HepG2 (cell line): Measurements from ENCODE around the gene PHKG2. TPM values are rescaled to one million over a fixed set of nuclear protein-coding genes. Genes with fewer than 3 reads are reported as not detected.

Source experiments
- CC2D1A ChIP-seq: sonication (generic); formaldehyde crosslinking; IDR thresholded peaks from 2 replicates; pipeline ENCODE4 v1.8.1; 2023; ENCODE audit warnings: mild to moderate bottlenecking, missing genetic modification reagents
- ETV6 ChIP-seq: sonication (generic); formaldehyde crosslinking; conservative IDR thresholded peaks from 2 replicates; pipeline ENCODE4 v1.4.0; 2020; ENCODE audit warnings: missing genetic modification reagents
- FOXK1 ChIP-seq: sonication (generic); formaldehyde crosslinking; IDR thresholded peaks from 2 replicates; pipeline ENCODE4 v1.4.0; 2020; ENCODE audit warnings: low read depth, missing genetic modification reagents, borderline replicate concordance
- IRX3 ChIP-seq: sonication (generic); formaldehyde crosslinking; IDR thresholded peaks from 2 replicates; pipeline ENCODE4 v1.8.1; 2023; ENCODE audit warnings: mild to moderate bottlenecking, low read depth, missing genetic modification reagents, borderline replicate concordance
- JUN ChIP-seq: sonication (generic); formaldehyde crosslinking; IDR thresholded peaks from 2 replicates; pipeline ENCODE4 v1.4.0; 2020; ENCODE audit warnings: mild to moderate bottlenecking, missing genetic modification reagents
- MTA1 ChIP-seq: sonication (generic); formaldehyde crosslinking; IDR thresholded peaks from 2 replicates; pipeline ENCODE4 v1.4.0; 2020; ENCODE audit warnings: missing genetic modification reagents, mild to moderate bottlenecking, borderline replicate concordance
- RFX5 ChIP-seq: IDR thresholded peaks from 2 replicates; pipeline ENCODE4 v1.6.1; 2011; ENCODE audit warnings: low read depth, low read length, improper control_type of control experiment
- SSRP1 ChIP-seq: IDR thresholded peaks from 2 replicates; pipeline ENCODE4 v1.6.1; 2016; ENCODE audit warnings: control low read depth
- TBL1XR1 ChIP-seq: fragments of 150-350 bp; IDR thresholded peaks from 2 replicates; pipeline ENCODE4 v1.6.1; 2014; ENCODE audit warnings: borderline replicate concordance, low read length; ENCODE audit not compliant: partially characterized antibody
- ZNF678 ChIP-seq: sonication (generic); formaldehyde crosslinking; IDR thresholded peaks from 2 replicates; pipeline ENCODE4 v1.4.0; 2020; ENCODE audit warnings: mild to moderate bottlenecking, missing genetic modification reagents
- polyA plus RNA-seq, 8 experiments: library from polyadenylated mRNA; depleted of rRNA in 3 of 8; stranded (reverse) in 7 of 8; unstranded in 1 of 8; fragments of >200 nt; fragmentation: Illumina TruSeq in 4 of 8; extraction: Trizol in 4 of 8; gene quantifications; 2 replicates each; pipeline versions ENCODE4 v1.2.1 to v1.2.3, GENCODE V29; 2011 to 2016; ENCODE audit warnings: low read depth in 4 of 8, missing spikeins in 1 of 8, mixed read lengths in 1 of 8; ENCODE audit not compliant: insufficient read depth in 1 of 8
- total RNA-seq, 5 experiments: library from RNA; depleted of rRNA; stranded (reverse); fragments of >200 nt; fragmentation: Illumina TruSeq; extraction: Trizol; gene quantifications; 2 replicates each; pipeline ENCODE4 v1.2.3, GENCODE V29; 2016; ENCODE audit warnings: low read depth in 1 of 5
- TF ChIP-seq, protein P1 (sequence below): sonication (generic); formaldehyde crosslinking; IDR thresholded peaks from 2 replicates; pipeline ENCODE4 v1.4.0; 2020; ENCODE audit warnings: mild to moderate bottlenecking, missing genetic modification reagents
- TF ChIP-seq, protein P2 (sequence below): sonication (generic); formaldehyde crosslinking; IDR thresholded peaks from 2 replicates; pipeline ENCODE4 v1.8.1; 2022; ENCODE audit warnings: low read depth, mild to moderate bottlenecking, missing genetic modification reagents
- TF ChIP-seq, protein P3 (sequence below), 2 experiments: sonication (generic) in 1 of 2; formaldehyde crosslinking in 1 of 2; IDR thresholded peaks; 2 replicates each; pipeline versions ENCODE4 v1.4.0 to v1.6.1; 2018 to 2020; ENCODE audit warnings: missing genetic modification reagents in 2 of 2, borderline replicate concordance in 1 of 2, low read depth in 1 of 2, mild to moderate bottlenecking in 1 of 2, missing biosample characterization in 1 of 2
- TF ChIP-seq, protein P4 (sequence below): sonication (generic); formaldehyde crosslinking; IDR thresholded peaks from 2 replicates; pipeline ENCODE4 v1.5.0; 2020; ENCODE audit warnings: mild to moderate bottlenecking, missing genetic modification reagents, borderline replicate concordance
- TF ChIP-seq, protein P5 (sequence below): sonication (generic); formaldehyde crosslinking; IDR thresholded peaks from 2 replicates; pipeline ENCODE4 v1.4.0; 2020; ENCODE audit warnings: missing genetic modification reagents

PHKG2 gene
- total and polyA plus RNA-seq, 2 of the 13 experiments (the other 11 are each of a cell fraction or from before 2014, with no cell fraction given) = 37.4 to 42.1 TPM

DNA sequence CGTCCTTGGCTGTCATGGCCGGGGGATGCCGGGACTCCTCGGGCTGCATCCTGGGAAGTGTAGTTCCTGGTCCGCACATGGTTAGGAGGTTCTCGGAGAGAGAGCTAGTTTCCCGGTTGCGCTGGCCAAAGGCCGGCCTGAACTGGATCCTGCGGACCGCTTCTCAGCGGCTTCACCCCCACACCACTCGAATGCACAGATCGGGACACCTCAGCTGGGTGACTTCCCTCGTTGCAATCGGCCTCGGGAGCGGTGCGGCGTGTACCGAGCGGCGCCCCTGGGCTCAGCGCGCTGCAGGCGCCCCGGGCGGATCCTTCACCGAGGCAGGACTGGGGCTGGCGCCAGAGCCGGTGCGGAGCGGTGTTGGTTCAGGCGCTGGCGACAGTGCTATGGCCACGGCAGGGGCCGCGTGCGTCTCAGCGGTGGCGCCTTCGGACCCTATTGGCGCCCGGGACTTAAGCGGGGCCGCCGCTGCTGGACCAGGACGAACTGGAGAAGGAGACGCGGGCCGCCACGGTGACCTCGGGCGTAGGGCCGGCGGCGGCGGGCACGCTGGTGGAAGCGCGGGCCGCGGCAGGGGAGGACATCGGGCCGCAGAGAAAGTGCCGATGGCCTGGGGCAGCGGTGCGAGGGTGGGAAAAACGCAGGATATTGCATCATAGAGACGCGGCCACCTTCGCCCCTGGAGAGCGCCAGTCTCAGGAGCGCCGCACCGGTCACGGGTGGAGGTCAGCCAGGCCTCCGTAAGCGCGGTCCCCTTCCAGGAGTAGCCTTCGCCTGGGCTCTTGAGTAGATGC, 27.4 kb downstream of the PHKG2 start (continued):
- TF ChIP-seq ETV6 (CRISPR knock-in tag) (peak; percentile 63; the same call in 1 of the 2 replicates), CC2D1A (CRISPR knock-in tag) (no peak), SSRP1 (CRISPR knock-in tag) (peak; percentile 77), IRX3 (peak; percentile 90), ZNF678 (CRISPR knock-in tag) (peak; percentile 90; the same call in 1 of the 2 replicates), TBL1XR1 (peak; percentile 35), JUN (CRISPR knock-in tag) (peak; percentile 2; the same call in 1 of the 2 replicates), MTA1 (CRISPR knock-in tag) (peak; percentile 59; the same call in 1 of the 2 replicates), FOXK1 (CRISPR knock-in tag) (peak; percentile 81; the same call in 1 of the 2 replicates), RFX5 (no peak)
- TF ChIP-seq, protein P1, sequence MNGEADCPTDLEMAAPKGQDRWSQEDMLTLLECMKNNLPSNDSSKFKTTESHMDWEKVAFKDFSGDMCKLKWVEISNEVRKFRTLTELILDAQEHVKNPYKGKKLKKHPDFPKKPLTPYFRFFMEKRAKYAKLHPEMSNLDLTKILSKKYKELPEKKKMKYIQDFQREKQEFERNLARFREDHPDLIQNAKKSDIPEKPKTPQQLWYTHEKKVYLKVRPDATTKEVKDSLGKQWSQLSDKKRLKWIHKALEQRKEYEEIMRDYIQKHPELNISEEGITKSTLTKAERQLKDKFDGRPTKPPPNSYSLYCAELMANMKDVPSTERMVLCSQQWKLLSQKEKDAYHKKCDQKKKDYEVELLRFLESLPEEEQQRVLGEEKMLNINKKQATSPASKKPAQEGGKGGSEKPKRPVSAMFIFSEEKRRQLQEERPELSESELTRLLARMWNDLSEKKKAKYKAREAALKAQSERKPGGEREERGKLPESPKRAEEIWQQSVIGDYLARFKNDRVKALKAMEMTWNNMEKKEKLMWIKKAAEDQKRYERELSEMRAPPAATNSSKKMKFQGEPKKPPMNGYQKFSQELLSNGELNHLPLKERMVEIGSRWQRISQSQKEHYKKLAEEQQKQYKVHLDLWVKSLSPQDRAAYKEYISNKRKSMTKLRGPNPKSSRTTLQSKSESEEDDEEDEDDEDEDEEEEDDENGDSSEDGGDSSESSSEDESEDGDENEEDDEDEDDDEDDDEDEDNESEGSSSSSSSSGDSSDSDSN = peak; percentile 98
- TF ChIP-seq, protein P2, sequence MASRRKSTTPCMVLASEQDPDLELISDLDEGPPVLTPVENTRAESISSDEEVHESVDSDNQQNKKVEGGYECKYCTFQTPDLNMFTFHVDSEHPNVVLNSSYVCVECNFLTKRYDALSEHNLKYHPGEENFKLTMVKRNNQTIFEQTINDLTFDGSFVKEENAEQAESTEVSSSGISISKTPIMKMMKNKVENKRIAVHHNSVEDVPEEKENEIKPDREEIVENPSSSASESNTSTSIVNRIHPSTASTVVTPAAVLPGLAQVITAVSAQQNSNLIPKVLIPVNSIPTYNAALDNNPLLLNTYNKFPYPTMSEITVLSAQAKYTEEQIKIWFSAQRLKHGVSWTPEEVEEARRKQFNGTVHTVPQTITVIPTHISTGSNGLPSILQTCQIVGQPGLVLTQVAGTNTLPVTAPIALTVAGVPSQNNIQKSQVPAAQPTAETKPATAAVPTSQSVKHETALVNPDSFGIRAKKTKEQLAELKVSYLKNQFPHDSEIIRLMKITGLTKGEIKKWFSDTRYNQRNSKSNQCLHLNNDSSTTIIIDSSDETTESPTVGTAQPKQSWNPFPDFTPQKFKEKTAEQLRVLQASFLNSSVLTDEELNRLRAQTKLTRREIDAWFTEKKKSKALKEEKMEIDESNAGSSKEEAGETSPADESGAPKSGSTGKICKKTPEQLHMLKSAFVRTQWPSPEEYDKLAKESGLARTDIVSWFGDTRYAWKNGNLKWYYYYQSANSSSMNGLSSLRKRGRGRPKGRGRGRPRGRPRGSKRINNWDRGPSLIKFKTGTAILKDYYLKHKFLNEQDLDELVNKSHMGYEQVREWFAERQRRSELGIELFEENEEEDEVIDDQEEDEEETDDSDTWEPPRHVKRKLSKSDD (CRISPR knock-in tag) = peak; percentile 79
- TF ChIP-seq, protein P3, sequence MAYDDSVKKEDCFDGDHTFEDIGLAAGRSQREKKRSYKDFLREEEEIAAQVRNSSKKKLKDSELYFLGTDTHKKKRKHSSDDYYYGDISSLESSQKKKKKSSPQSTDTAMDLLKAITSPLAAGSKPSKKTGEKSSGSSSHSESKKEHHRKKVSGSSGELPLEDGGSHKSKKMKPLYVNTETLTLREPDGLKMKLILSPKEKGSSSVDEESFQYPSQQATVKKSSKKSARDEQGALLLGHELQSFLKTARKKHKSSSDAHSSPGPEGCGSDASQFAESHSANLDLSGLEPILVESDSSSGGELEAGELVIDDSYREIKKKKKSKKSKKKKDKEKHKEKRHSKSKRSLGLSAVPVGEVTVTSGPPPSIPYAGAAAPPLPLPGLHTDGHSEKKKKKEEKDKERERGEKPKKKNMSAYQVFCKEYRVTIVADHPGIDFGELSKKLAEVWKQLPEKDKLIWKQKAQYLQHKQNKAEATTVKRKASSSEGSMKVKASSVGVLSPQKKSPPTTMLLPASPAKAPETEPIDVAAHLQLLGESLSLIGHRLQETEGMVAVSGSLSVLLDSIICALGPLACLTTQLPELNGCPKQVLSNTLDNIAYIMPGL (CRISPR knock-in tag; IDR thresholded peaks at IDR 0.05; ENCODE audit: borderline replicate concordance in 1 of 2, low read depth in 1 of 2) = peak; percentile 82 to 98; a peak in 3 of 4 replicates
- TF ChIP-seq, protein P4, sequence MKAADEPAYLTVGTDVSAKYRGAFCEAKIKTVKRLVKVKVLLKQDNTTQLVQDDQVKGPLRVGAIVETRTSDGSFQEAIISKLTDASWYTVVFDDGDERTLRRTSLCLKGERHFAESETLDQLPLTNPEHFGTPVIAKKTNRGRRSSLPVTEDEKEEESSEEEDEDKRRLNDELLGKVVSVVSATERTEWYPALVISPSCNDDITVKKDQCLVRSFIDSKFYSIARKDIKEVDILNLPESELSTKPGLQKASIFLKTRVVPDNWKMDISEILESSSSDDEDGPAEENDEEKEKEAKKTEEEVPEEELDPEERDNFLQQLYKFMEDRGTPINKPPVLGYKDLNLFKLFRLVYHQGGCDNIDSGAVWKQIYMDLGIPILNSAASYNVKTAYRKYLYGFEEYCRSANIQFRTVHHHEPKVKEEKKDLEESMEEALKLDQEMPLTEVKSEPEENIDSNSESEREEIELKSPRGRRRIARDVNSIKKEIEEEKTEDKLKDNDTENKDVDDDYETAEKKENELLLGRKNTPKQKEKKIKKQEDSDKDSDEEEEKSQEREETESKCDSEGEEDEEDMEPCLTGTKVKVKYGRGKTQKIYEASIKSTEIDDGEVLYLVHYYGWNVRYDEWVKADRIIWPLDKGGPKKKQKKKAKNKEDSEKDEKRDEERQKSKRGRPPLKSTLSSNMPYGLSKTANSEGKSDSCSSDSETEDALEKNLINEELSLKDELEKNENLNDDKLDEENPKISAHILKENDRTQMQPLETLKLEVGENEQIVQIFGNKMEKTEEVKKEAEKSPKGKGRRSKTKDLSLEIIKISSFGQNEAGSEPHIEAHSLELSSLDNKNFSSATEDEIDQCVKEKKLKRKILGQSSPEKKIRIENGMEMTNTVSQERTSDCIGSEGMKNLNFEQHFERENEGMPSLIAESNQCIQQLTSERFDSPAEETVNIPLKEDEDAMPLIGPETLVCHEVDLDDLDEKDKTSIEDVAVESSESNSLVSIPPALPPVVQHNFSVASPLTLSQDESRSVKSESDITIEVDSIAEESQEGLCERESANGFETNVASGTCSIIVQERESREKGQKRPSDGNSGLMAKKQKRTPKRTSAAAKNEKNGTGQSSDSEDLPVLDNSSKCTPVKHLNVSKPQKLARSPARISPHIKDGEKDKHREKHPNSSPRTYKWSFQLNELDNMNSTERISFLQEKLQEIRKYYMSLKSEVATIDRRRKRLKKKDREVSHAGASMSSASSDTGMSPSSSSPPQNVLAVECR = peak; percentile 99
- TF ChIP-seq, protein P5, sequence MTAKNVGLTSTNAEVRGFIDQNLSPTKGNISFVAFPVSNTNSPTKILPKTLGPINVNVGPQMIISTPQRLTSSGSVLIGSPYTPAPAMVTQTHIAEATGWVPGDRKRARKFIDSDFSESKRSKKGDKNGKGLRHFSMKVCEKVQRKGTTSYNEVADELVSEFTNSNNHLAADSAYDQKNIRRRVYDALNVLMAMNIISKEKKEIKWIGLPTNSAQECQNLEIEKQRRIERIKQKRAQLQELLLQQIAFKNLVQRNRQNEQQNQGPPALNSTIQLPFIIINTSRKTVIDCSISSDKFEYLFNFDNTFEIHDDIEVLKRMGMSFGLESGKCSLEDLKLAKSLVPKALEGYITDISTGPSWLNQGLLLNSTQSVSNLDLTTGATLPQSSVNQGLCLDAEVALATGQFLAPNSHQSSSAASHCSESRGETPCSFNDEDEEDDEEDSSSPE (CRISPR knock-in tag) = peak; percentile 70
